Measurements from ENCODE around the gene TBC1D22A.

GRCh38 chr22:47101321-47101885 lies 339.0 kb downstream of the TBC1D22A start:
- TF ChIP-seq POLR2A (IDR thresholded peaks at IDR 0.05; ENCODE audit: borderline replicate concordance, extremely low read depth, insufficient read depth, insufficient read length) (no peak), POLR2AphosphoS5 (IDR thresholded peaks at IDR 0.05; ENCODE audit: low read depth, low read length) (no peak), CTCF (IDR thresholded peaks at IDR 0.05 in 2 of 3, conservative IDR thresholded peaks at IDR 0.05 in 1 of 3; ENCODE audit: borderline replicate concordance in 1 of 3, insufficient read depth in 1 of 3, low read depth in 2 of 3, low read length in 2 of 3) (no peak)
